Mucosa of stomach (tissue), 1 donor: ENCODE data around the gene ARHGAP6.

ENCODE experiments used
- H3K27me3 ChIP-seq: one replicate; pipeline ENCODE4 v1.7.0; 2013; ENCODE audit warnings: mild to moderate bottlenecking, low read length; ENCODE audit not compliant: control insufficient read depth, insufficient read depth
- H3K36me3 ChIP-seq: one replicate; pipeline ENCODE4 v1.7.0; 2013; ENCODE audit warnings: low read length; ENCODE audit not compliant: control insufficient read depth, insufficient read depth
- H3K4me1 ChIP-seq: one replicate; pipeline ENCODE4 v1.7.0; 2013; ENCODE audit warnings: mild to moderate bottlenecking, low read length; ENCODE audit not compliant: control insufficient read depth, insufficient read depth
- H3K4me3 ChIP-seq: one replicate; pipeline ENCODE4 v1.7.0; 2013; ENCODE audit warnings: low read length
- H3K9ac ChIP-seq: one replicate; pipeline ENCODE4 v1.7.0; 2013; ENCODE audit warnings: mild to moderate bottlenecking, low read length, moderate library complexity
- H3K9me3 ChIP-seq: one replicate; pipeline ENCODE4 v1.7.0; 2013; ENCODE audit warnings: mild to moderate bottlenecking, low read length, moderate library complexity; ENCODE audit not compliant: control insufficient read depth
- donor health status: Pancreatic carcinoma.

The ARHGAP6 gene

DNA sequence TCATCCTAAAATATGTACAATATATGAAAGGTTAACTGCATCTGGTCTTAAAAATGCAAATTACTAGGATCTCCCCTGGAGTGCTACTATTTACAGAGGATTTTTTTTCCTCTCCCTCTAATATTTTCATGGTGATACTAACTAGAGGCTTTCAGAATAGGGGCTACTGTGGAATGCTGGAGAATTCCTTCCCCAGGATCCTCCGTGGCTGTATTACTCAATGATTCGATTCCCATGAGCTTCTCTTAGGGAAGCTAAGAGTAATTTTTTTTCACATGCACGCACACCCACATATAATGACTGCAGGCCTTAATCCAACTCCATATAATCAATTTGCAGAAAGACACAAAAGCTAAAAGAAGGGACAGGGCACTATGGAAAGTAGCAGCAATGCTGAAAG is 184.7 kb downstream of the ARHGAP6 start:
- H3K9ac ChIP-seq, result no peak overlapping the region
- no peak overlapping the region for H3K4me3 ChIP-seq
- H3K4me1 ChIP-seq, result no peaks in the 10 kb centered on the region
- H3K36me3 ChIP-seq, result no peaks in the 10 kb centered on the region
- H3K9me3 ChIP-seq, result no peaks in the 10 kb centered on the region
- H3K27me3 ChIP-seq, result no peaks in the 10 kb centered on the region

DNA sequence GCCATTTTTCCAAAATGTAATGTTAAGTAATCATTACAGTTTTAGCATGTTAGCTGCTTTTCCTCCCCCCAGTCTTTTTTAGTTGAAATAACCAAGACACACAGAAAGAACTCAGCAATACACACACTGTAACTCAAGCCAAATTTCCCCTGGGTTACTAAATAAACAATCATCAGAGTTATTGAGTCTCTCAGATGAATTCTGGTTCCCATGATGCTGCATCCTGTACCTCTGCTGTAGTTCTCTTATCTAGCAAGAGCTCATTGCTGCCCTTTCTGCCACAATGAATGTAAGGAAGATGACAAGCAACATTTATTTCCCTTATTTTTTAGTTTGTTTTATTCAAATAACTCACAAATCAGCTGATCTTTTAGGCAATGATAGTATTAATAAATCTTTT is 185.1 kb downstream of the ARHGAP6 start:
- Histone ChIP-seq H3K27me3 (no peaks in the 10 kb centered on the region), H3K4me3 (no peak overlapping the region), H3K4me1 (no peaks in the 10 kb centered on the region), H3K36me3 (no peaks in the 10 kb centered on the region), H3K9me3 (no peaks in the 10 kb centered on the region), H3K9ac (no peak overlapping the region)

DNA sequence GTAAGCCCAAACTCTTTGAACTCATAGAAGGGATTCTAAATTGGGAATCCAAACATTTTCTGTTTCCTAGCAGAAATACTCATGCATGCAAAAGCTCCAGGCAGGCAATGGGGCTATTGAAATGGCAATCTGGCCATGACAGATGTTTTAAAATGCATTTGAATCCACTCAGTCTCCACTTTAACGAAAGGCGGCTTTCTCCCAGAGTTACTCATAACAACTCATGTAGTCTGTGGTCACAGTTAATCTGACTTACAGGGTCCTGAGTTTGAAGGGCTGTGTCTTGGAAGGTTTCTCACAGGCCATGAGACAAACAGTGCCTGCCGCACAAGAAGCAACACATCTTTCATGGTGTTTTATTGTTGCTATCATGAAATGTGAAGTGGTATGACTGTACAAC is 186.8 kb downstream of the ARHGAP6 start:
- Histone ChIP-seq H3K4me1 (no peaks in the 10 kb centered on the region), H3K36me3 (no peaks in the 10 kb centered on the region), H3K27me3 (no peaks in the 10 kb centered on the region), H3K9ac (no peak overlapping the region), H3K4me3 (no peak overlapping the region), H3K9me3 (no peaks in the 10 kb centered on the region)

DNA sequence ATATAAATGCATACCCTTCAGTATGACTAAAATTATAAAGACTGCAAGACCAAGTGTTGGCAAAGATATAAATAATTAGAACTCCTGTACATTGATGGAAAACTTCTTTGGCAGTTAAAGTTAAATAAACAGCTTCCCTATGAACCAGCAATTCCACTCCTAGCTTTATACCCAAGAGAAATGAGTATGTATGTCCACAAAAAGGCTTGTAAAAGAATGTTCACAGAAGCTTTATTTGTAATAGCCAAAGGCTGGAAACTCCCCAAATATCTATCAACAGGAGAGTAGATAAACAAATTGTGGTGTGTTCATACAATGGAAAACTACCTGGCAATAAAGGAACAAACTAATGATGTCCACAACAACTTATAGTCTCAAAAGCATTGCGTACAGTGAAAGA is 187.7 kb downstream of the ARHGAP6 start:
- H3K9ac ChIP-seq, result no peak overlapping the region
- no peaks in the 10 kb centered on the region for H3K36me3 ChIP-seq
- no peaks in the 10 kb centered on the region for H3K9me3 ChIP-seq
- H3K4me1 ChIP-seq, result no peaks in the 10 kb centered on the region
- no peaks in the 10 kb centered on the region for H3K27me3 ChIP-seq
- H3K4me3 ChIP-seq, result no peak overlapping the region

DNA sequence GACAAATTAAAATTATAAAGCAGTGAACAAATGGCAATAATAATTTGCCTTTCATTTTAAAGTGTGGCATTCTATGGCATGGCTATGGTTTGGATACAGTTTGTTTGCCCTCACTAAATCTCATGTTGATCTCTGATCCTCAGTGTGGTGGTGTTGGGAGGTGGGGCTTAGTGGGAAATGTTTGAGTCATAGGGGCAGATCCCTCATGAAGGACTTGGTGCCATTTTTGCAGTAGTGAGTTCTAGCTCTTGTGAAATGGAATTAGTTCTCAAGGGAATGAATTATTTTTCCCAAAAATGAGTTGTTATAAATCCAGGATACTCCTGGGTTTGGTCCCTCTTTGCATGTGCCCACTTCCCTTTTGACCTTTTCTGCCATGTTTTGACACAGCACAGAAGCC is 191.1 kb downstream of the ARHGAP6 start:
- Histone ChIP-seq H3K4me3 (no peak overlapping the region), H3K9ac (no peak overlapping the region), H3K27me3 (no peaks in the 10 kb centered on the region), H3K9me3 (no peaks in the 10 kb centered on the region), H3K36me3 (no peaks in the 10 kb centered on the region), H3K4me1 (peaks cover 5% of the 10 kb centered on the region)

DNA sequence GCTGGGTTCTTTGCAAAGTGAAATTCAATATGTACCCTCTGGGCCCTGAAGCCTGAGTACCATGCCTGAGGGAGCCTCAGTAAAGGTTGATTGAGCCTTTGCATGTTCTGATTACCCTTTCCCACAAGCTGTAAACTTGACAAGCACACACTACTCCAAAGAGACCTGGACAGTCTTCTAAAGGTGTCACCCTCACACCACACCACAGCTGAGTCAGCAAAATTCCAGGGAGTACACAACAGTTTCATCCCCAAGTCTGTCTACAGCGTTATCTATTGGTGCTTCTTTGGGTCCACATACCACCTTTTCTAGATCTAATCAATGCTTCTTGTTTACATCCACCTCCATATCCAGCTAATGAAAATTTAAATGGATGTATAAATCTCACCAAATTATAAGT is 191.7 kb downstream of the ARHGAP6 start:
- Histone ChIP-seq H3K4me3 (no peak overlapping the region), H3K36me3 (no peaks in the 10 kb centered on the region), H3K27me3 (no peaks in the 10 kb centered on the region), H3K9ac (no peak overlapping the region), H3K4me1 (peaks cover 5% of the 10 kb centered on the region), H3K9me3 (no peaks in the 10 kb centered on the region)

DNA sequence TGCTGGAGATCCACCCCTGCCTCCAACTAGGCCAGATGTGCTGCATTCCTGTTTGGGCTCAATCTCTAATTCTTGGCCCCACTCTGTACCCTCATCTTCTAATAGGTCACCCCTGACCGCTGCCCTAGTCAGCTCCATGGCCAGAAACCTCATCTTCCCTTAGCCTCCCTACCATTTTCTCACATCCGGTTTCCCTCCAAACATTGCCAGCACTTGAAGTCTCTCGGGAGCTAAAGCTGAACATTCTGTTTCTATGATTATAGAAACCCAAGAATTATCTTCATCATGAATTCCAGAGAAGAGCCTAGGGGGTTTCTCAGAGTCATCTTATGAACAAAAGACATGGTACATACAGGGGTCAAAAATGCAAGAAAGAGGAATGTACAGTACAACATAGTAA is 192.8 kb downstream of the ARHGAP6 start:
- no peak overlapping the region for H3K9ac ChIP-seq
- H3K27me3 ChIP-seq, result no peaks in the 10 kb centered on the region
- peaks cover 5% of the 10 kb centered on the region for H3K4me1 ChIP-seq
- no peaks in the 10 kb centered on the region for H3K36me3 ChIP-seq
- no peak overlapping the region for H3K4me3 ChIP-seq
- H3K9me3 ChIP-seq, result no peaks in the 10 kb centered on the region

DNA sequence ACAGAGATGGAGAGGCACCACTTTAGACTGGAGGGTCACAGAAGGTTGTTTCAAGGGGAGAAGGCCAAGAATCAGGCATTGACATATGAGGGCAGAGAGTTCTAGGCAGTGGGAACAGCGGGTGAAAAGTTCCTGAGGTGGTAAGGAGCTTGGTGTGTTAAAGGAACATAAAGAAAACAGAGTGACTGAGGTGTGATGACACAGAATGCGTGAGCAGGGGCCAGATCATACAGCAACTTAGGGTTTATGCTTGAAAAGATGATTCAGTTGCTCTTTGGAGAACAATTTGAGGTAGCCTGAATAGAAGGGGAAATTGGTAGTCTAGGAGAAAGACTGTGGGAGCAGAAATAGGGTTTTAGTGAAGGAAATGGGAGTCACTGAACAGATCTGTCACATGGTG is 193.3 kb downstream of the ARHGAP6 start:
- H3K9ac ChIP-seq, result no peak overlapping the region
- no peaks in the 10 kb centered on the region for H3K27me3 ChIP-seq
- no peaks in the 10 kb centered on the region for H3K36me3 ChIP-seq
- H3K9me3 ChIP-seq, result no peaks in the 10 kb centered on the region
- H3K4me1 ChIP-seq, result peaks cover 5% of the 10 kb centered on the region
- H3K4me3 ChIP-seq, result no peak overlapping the region

DNA sequence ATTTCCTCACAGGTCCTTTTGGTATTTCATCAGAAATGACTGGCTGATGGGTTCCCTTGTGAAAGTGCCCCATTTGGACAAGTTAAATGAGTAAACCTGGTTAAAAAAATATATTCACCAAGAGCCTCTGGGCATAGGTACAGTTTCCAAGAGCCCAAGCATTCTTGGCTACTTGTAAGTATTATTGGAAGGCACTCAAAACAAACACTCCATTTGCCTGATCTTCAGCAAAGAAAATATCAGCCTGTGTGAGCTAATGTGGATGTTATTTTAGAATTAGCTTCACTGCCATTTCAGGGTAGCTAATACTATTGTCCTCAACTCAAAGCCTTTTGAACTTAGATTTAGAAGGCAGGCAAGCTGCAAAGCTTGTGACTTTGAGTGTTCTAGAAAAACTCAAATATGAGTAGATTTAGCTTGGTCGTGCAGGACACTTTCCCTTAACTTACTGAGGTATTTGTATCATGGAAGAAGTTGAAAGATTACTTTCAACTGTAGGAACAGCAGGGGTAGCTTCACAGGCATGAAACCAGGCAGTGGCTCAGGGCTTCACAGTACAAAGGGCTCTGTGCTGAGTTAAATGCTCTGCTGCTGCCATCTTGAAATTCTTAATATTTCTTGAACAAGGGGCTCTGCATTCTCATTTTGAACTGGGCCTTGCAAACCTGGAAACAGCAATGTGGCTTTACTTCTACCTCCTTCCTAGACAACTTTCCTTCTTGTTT is 195.3 kb downstream of the ARHGAP6 start:
- H3K4me1 ChIP-seq, result peaks cover 5% of the 10 kb centered on the region
- H3K36me3 ChIP-seq, result no peaks in the 10 kb centered on the region
- H3K9me3 ChIP-seq, result no peaks in the 10 kb centered on the region
- no peak overlapping the region for H3K4me3 ChIP-seq
- H3K27me3 ChIP-seq, result no peaks in the 10 kb centered on the region
- H3K9ac ChIP-seq, result no peak overlapping the region

DNA sequence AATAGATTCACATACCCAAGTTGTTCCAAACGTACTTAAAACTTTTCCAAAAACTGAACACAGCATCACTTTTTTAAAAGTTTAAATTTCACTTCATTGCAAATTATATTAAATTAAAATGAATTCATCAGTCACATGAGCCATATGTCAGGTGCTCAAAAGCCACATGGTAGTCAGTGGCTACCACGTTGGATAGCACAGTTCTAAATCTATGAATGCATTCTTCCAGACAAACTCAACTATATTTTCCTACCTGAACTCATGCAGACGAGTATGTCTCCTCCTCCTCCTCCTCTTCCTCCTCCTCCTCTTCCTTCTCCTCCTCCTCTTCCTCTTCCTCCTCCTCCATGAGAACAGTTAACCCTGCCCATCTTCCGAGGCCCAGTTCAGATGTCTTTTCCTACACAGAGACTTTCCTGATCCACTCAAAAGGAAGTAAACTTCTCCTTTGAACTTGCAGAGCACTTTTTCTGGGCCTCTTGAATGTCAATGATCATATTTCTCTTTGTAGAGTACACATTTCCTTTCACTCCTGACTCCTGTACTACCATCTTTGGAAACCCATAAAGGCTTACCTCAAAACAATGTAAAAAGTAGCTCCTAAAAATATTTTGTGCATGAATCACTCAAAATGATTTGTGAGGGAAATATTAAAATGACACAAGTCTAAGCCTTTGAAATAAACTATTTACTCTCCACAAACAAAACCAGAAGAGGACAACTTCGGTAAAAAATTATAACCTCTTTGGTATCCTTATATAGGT is 199.9 kb downstream of the ARHGAP6 start:
- no peak overlapping the region for H3K9ac ChIP-seq
- H3K4me1 ChIP-seq, result peaks cover 5% of the 10 kb centered on the region
- H3K36me3 ChIP-seq, result no peaks in the 10 kb centered on the region
- H3K9me3 ChIP-seq, result no peaks in the 10 kb centered on the region
- no peak overlapping the region for H3K4me3 ChIP-seq
- H3K27me3 ChIP-seq, result no peaks in the 10 kb centered on the region

DNA sequence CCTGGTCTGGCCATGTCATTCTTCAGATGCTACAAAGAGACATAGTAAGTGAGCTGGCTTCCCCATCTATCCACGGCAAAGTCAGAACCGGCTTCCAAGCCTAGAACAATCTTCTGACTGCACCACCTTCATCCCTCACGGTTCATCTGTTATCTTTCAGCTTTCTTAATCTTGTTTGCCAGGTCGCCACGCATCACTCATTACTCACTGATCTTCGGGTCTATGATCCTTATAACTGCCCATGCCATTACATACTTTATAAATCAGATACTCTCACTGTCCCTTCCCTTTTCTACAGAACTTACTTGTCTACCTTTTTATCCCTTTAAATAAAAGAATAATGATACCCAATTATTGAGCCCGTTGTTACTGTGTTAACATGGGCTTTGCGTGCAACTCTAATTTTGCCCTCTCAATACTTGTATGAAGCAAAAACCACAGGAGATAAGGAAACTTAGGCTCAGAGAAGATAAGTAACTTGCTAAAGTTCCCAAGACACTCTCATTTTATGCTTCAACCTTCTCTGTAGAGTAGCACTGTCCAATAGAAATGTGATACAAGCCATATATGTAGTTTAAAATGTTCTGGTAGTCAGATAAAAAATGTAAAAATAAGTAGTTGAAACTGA is 200.8 kb downstream of the ARHGAP6 start:
- no peaks in the 10 kb centered on the region for H3K27me3 ChIP-seq
- no peak overlapping the region for H3K4me3 ChIP-seq
- H3K9ac ChIP-seq, result no peak overlapping the region
- no peaks in the 10 kb centered on the region for H3K4me1 ChIP-seq
- no peaks in the 10 kb centered on the region for H3K36me3 ChIP-seq
- no peaks in the 10 kb centered on the region for H3K9me3 ChIP-seq

DNA sequence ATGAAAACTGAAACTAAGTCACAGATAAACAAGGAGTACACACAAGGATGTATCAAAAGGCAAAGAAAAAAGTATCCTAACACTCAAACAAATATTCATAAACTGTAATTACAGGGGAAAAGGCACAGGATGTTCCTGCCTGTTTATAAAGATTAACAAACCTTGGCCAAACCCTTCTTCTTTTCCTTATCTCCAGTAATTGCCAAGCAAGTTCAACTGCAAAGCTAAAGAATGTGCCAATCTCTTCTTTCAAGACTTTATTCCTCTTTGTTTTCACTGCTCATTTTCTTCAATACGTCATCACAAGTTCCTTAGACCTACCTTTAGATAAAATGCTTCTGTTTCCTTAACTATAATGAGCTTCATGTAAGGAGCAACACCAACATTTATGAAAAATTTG is 201.3 kb downstream of the ARHGAP6 start:
- Histone ChIP-seq H3K36me3 (no peaks in the 10 kb centered on the region), H3K9ac (no peak overlapping the region), H3K4me3 (no peak overlapping the region), H3K4me1 (no peaks in the 10 kb centered on the region), H3K27me3 (no peaks in the 10 kb centered on the region), H3K9me3 (no peaks in the 10 kb centered on the region)
